LNCAP (cell line): ENCODE measurements around the gene SNX7.

Experiments used
- CTCF ChIP-seq: fragments of 450-650 bp; IDR thresholded peaks from 2 replicates; pipeline ENCODE4 v1.5.1; 2017; ENCODE audit warnings: mild to moderate bottlenecking

The SNX7 gene

GRCh38 chr1:98709906-98710305 is 48.4 kb downstream of the SNX7 start:
- no peak for TF ChIP-seq CTCF

GRCh38 chr1:98723574-98723973 is 62.1 kb downstream of the SNX7 start:
- TF ChIP-seq CTCF, result no peak

GRCh38 chr1:98732985-98733781 is 71.7 kb downstream of the SNX7 start:
- no peak for TF ChIP-seq CTCF

- no peak for TF ChIP-seq CTCF
Observed at GRCh38 chr1:98733782-98734112, 72.2 kb downstream of the SNX7 start.

- no peak for TF ChIP-seq CTCF
Observed at GRCh38 chr1:98735756-98736155, 74.2 kb downstream of the SNX7 start.

GRCh38 chr1:98737835-98738234 is 76.3 kb downstream of the SNX7 start:
- no peak for TF ChIP-seq CTCF

GRCh38 chr1:98739762-98740161 is 78.2 kb downstream of the SNX7 start:
- TF ChIP-seq CTCF, result no peak

GRCh38 chr1:98741164-98741563 is 79.6 kb downstream of the SNX7 start:
- no peak for TF ChIP-seq CTCF
